Nephron (organoid): ENCODE measurements around the gene CYP4F22.
"Not testable (repeated sequence)": the region's sequence is repeated elsewhere in the genome, so short reads cannot be mapped to it uniquely, and the experiment has no call there.

Experiments used
- H3K27ac Mint-ChIP-seq, 3 experiments: 2 replicates each; pipeline ENCODE4 v1.8.0; 2020; ENCODE audit warnings: mixed read lengths in 3 of 3, mild to moderate bottlenecking in 2 of 3, moderate library complexity in 1 of 3
- H3K27me3 Mint-ChIP-seq: 2 replicates; pipeline ENCODE4 v1.8.0; 2021; ENCODE audit warnings: low read depth, mild to moderate bottlenecking, moderate library complexity, mixed read lengths
- H3K36me3 Mint-ChIP-seq: 2 replicates; pipeline ENCODE4 v1.8.0; 2020; ENCODE audit warnings: low read depth, mixed read lengths
- H3K4me1 Mint-ChIP-seq: 2 replicates; pipeline ENCODE4 v1.8.0; 2020; ENCODE audit warnings: mixed read lengths
- H3K4me3 Mint-ChIP-seq, 3 experiments: 2 replicates each; pipeline ENCODE4 v1.8.0; 2020; ENCODE audit warnings: mild to moderate bottlenecking in 3 of 3, mixed read lengths in 3 of 3, moderate library complexity in 2 of 3
- H3K9me3 Mint-ChIP-seq: 2 replicates; pipeline ENCODE4 v1.8.0; 2020; ENCODE audit warnings: mixed read lengths
- TF ChIP-seq, protein P1 (sequence below), 3 experiments: fragments of 200-600 bp; sonication (generic); IDR thresholded peaks; one replicate each; pipeline ENCODE4 v1.5.0; 2021; ENCODE audit warnings: antibody characterized with exemption in 3 of 3; ENCODE audit not compliant: unreplicated experiment in 3 of 3

CYP4F22 gene

GRCh38 chr19:15475611-15476010, 32.7 kb upstream of the CYP4F22 start:
- H3K9me3 Mint-ChIP-seq: peaks cover 7% of the 10 kb centered on the region
- no peak overlapping the region for H3K27ac Mint-ChIP-seq
- no peaks in the 10 kb centered on the region for H3K36me3 Mint-ChIP-seq
- H3K4me3 Mint-ChIP-seq: no peak overlapping the region
- peaks cover 25% of the 10 kb centered on the region for H3K27me3 Mint-ChIP-seq
- TF ChIP-seq, protein P1, sequence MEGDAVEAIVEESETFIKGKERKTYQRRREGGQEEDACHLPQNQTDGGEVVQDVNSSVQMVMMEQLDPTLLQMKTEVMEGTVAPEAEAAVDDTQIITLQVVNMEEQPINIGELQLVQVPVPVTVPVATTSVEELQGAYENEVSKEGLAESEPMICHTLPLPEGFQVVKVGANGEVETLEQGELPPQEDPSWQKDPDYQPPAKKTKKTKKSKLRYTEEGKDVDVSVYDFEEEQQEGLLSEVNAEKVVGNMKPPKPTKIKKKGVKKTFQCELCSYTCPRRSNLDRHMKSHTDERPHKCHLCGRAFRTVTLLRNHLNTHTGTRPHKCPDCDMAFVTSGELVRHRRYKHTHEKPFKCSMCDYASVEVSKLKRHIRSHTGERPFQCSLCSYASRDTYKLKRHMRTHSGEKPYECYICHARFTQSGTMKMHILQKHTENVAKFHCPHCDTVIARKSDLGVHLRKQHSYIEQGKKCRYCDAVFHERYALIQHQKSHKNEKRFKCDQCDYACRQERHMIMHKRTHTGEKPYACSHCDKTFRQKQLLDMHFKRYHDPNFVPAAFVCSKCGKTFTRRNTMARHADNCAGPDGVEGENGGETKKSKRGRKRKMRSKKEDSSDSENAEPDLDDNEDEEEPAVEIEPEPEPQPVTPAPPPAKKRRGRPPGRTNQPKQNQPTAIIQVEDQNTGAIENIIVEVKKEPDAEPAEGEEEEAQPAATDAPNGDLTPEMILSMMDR (IDR thresholded peaks at IDR 0.05; ENCODE audit: unreplicated experiment in 3 of 3): no peak
- H3K4me1 Mint-ChIP-seq: no peaks in the 10 kb centered on the region

GRCh38 chr19:15476325-15476724, 32.0 kb upstream of the CYP4F22 start:
- H3K9me3 Mint-ChIP-seq: peaks cover 7% of the 10 kb centered on the region
- TF ChIP-seq, protein P1 (IDR thresholded peaks at IDR 0.05; ENCODE audit: unreplicated experiment in 3 of 3): no peak
- no peaks in the 10 kb centered on the region for H3K36me3 Mint-ChIP-seq
- H3K4me3 Mint-ChIP-seq: no peak overlapping the region
- H3K27me3 Mint-ChIP-seq: peaks cover 18% of the 10 kb centered on the region
- H3K27ac Mint-ChIP-seq: no peak overlapping the region
- no peaks in the 10 kb centered on the region for H3K4me1 Mint-ChIP-seq

DNA sequence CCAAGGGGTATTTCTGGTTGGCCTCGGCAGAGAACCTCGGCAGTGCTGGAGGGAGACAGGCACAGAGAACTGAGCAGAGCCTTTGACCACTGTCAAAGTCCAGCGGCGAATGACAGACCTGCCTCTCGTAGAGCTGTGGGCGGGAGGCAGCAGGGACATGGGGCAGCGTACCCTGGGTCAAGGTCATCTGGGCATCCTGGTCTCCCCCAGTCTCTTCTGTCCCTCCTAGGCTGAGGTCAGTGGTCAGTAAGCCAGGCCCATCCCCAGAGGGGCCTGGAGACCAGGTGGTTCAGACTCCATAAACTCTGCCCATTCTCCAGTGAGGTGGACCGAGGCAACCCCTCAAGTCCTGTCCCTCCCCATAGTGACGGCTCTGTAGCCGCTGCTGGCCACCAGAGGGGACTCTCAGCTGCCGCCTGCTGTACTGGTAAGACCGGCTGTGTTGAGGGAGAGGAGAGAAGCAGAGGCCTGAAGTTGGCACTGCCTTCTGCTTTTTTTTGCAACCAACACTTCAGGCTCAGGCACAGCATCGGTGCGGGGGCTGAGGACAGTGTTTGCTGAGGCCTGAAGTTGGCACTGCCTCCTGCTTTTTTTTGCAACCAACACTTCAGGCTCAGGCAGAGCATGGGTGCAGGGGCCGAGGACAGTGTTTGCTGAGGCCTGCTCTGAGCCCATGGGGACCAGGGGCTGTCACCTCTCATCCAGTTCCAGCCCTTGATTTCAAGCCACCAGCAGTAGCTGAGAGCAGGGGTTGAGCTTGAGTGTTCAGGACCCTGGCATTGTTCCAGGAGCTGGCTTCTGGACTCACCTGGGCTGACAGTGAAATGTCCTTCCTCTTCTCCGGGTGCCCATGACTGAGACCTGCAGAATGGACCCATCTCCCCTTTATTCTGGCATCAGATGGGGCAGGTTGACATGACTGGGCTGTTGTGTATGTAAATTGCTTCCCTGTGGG, 28.7 kb upstream of the CYP4F22 start, which contains the start of gene PGLYRP2:
Gene PGLYRP2 (minus strand): TSS at position 111 of the 955 bp plus-strand sequence. CDS start 130 bp downstream, outside the sequence.
- Mint-ChIP-seq H3K27me3 (no peaks in the 10 kb centered on the region), H3K36me3 (no peaks in the 10 kb centered on the region), H3K4me1 (no peaks in the 10 kb centered on the region), H3K4me3 (no peak within 1 kb of the TSS), H3K9me3 (peaks cover 5% of the 10 kb centered on the region), H3K27ac (no peak within 1 kb of the TSS)
- TF ChIP-seq, protein P1 (IDR thresholded peaks at IDR 0.05; ENCODE audit: unreplicated experiment in 3 of 3): no peak

- H3K36me3 Mint-ChIP-seq, H3K27ac Mint-ChIP-seq, H3K4me3 Mint-ChIP-seq, H3K9me3 Mint-ChIP-seq, H3K27me3 Mint-ChIP-seq, H3K4me1 Mint-ChIP-seq: not testable (repeated sequence)
These were observed 27.3 kb upstream of the CYP4F22 start for GRCh38 chr19:15480996-15481395.

- not testable (repeated sequence) for H3K27me3 Mint-ChIP-seq, H3K27ac Mint-ChIP-seq, H3K36me3 Mint-ChIP-seq, H3K4me1 Mint-ChIP-seq, H3K9me3 Mint-ChIP-seq, H3K4me3 Mint-ChIP-seq
These were observed 22.6 kb upstream of the CYP4F22 start for GRCh38 chr19:15485768-15486167.

- Mint-ChIP-seq H3K4me1 (no peaks in the 10 kb centered on the region), H3K36me3 (no peaks in the 10 kb centered on the region), H3K27ac (no peak overlapping the region), H3K27me3 (no peaks in the 10 kb centered on the region), H3K9me3 (peaks cover 9% of the 10 kb centered on the region), H3K4me3 (no peak overlapping the region)
- TF ChIP-seq, protein P1 (IDR thresholded peaks at IDR 0.05; ENCODE audit: unreplicated experiment in 3 of 3): no peak
These were observed 21.3 kb upstream of the CYP4F22 start for GRCh38 chr19:15487038-15487437.
